H54 (cell line): Measurements from ENCODE around the gene POLD3.

Source experiments
- DNase-seq: peaks from one replicate; pipeline ENCODE4 v3.0.0; 2011; ENCODE audit warnings: low spot score, mixed read lengths; ENCODE audit not compliant: insufficient read length
- FAIRE-seq: peaks from 3 replicates; lab custom pipeline; 2011; peaks lifted over from hg19 to GRCh38; lab: Jason Lieb, UNC
- POLR2A ChIP-seq: IDR thresholded peaks from 2 replicates; pipeline ENCODE4 v1.6.1; 2011; ENCODE audit warnings: low read depth, mild to moderate bottlenecking, low read length

The POLD3 gene

GRCh38 chr11:74687237-74688023 is 95.0 kb downstream of the POLD3 start:
- no peak for FAIRE-seq
- no peak for DNase-seq

GRCh38 chr11:74689666-74690065 is 97.3 kb downstream of the POLD3 start:
- FAIRE-seq (no peak), DNase-seq (no peak)
- no peak for TF ChIP-seq POLR2A

More at GRCh38 chr11:74687237-74688023, 95.0 kb downstream of the POLD3 start:
- no peak for TF ChIP-seq POLR2A

- FAIRE-seq = no peak
- DNase-seq = no peak
- no peak for TF ChIP-seq POLR2A
These were observed 99.4 kb downstream of the POLD3 start for GRCh38 chr11:74691755-74692154.
